ENCODE measurements around the gene ALAS1. TPM values are rescaled to one million over a fixed set of nuclear protein-coding genes. Genes with fewer than 3 reads are reported as not detected.
A peak's percentile ranks its signal among the peaks of the same experiment; 100 is the strongest.

ALAS1 gene
- total and polyA plus RNA-seq, 2 of the 13 experiments (the other 11 are each of a cell fraction or from before 2014, with no cell fraction given), result 36.0 to 43.2 TPM

DNA sequence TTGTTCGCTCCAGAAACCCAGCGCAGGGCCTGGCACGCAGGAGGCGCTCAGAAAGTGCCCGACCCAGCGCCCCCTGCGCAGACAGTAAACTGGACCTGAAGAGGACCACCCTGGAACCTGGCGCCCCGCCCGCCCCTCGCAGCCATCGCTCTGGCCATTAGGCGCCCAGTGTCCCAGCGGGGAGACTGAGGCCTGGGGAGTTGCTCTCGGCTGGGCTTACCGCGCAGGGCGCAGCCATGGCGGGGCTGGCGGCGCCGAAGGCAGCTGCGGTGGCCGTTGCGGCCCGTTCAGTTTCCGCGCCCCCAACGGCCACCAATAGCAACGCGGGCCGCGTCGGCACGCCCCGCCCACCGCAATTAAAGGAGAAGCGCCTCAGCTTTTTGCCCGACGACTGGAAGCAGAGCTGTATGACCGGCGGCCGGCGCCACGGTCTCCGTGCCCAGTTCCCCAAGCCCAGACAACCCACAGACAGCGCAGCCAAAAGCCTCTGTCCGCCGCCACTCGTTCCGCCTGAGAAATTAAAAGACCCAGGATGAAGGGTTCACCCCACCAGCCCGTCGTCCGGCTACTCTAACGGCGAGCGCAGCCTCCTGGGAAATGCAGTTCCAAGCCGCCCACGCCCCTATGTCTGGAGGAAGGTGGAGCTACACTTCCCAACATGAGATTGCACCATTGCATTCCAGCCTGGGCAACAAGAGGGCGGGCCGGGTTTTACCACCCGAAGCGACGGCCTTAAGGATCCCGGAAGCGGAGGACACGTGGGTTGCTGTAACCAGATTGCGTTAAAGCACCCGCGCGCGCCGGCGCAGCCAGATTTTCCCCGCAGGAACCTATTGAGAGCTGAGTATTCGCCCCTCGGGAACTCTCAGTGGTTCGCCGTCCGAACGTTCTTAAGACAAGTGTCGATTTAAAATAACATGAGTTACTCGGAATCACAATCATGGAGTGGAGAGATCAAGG, 43.5 kb upstream of the ALAS1 start, which contains the start of gene POC1A (continued):
- peak; percentile 25 for TF ChIP-seq CTCF (CRISPR knock-in tag; IDR thresholded peaks at IDR 0.05)
- TF ChIP-seq, protein P1, sequence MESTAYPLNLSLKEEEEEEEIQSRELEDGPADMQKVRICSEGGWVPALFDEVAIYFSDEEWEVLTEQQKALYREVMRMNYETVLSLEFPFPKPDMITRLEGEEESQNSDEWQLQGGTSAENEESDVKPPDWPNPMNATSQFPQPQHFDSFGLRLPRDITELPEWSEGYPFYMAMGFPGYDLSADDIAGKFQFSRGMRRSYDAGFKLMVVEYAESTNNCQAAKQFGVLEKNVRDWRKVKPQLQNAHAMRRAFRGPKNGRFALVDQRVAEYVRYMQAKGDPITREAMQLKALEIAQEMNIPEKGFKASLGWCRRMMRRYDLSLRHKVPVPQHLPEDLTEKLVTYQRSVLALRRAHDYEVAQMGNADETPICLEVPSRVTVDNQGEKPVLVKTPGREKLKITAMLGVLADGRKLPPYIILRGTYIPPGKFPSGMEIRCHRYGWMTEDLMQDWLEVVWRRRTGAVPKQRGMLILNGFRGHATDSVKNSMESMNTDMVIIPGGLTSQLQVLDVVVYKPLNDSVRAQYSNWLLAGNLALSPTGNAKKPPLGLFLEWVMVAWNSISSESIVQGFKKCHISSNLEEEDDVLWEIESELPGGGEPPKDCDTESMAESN (CRISPR knock-in tag; conservative IDR thresholded peaks at IDR 0.05), result peak; percentile 62
- no peak for TF ChIP-seq ZNF253 (CRISPR knock-in tag; IDR thresholded peaks at IDR 0.05; ENCODE audit: borderline replicate concordance)
- TF ChIP-seq PAWR (CRISPR knock-in tag; IDR thresholded peaks at IDR 0.05; ENCODE audit: borderline replicate concordance), result no peak
- TF ChIP-seq TEF (CRISPR knock-in tag; IDR thresholded peaks at IDR 0.05), result no peak
- no peak for TF ChIP-seq ZNF251 (CRISPR knock-in tag; IDR thresholded peaks at IDR 0.05)
- TF ChIP-seq, protein P2, sequence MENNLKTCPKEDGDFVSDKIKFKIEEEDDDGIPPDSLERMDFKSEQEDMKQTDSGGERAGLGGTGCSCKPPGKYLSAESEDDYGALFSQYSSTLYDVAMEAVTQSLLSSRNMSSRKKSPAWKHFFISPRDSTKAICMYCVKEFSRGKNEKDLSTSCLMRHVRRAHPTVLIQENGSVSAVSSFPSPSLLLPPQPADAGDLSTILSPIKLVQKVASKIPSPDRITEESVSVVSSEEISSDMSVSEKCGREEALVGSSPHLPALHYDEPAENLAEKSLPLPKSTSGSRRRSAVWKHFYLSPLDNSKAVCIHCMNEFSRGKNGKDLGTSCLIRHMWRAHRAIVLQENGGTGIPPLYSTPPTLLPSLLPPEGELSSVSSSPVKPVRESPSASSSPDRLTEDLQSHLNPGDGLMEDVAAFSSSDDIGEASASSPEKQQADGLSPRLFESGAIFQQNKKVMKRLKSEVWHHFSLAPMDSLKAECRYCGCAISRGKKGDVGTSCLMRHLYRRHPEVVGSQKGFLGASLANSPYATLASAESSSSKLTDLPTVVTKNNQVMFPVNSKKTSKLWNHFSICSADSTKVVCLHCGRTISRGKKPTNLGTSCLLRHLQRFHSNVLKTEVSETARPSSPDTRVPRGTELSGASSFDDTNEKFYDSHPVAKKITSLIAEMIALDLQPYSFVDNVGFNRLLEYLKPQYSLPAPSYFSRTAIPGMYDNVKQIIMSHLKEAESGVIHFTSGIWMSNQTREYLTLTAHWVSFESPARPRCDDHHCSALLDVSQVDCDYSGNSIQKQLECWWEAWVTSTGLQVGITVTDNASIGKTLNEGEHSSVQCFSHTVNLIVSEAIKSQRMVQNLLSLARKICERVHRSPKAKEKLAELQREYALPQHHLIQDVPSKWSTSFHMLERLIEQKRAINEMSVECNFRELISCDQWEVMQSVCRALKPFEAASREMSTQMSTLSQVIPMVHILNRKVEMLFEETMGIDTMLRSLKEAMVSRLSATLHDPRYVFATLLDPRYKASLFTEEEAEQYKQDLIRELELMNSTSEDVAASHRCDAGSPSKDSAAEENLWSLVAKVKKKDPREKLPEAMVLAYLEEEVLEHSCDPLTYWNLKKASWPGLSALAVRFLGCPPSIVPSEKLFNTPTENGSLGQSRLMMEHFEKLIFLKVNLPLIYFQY (CRISPR knock-in tag; IDR thresholded peaks at IDR 0.05; ENCODE audit: borderline replicate concordance), result no peak; the same call in 1 of the 2 replicates
- TF ChIP-seq HDAC6 (IDR thresholded peaks at IDR 0.05; ENCODE audit: low read depth, low read length), result no peak
- TF ChIP-seq ZNF496 (CRISPR knock-in tag; IDR thresholded peaks at IDR 0.05; ENCODE audit: insufficient replicate concordance), result no peak
- peak; percentile 93; the same call in 1 of the 2 replicates for TF ChIP-seq ZNF816 (CRISPR knock-in tag; IDR thresholded peaks at IDR 0.05; ENCODE audit: borderline replicate concordance)
- peak; percentile 96 for TF ChIP-seq MYC (CRISPR knock-in tag; IDR thresholded peaks at IDR 0.05; ENCODE audit: borderline replicate concordance)
- peak; percentile 80; the same call in 1 of the 2 replicates for TF ChIP-seq MXD3 (CRISPR knock-in tag; IDR thresholded peaks at IDR 0.05)
- peak; percentile 28; the same call in 1 of the 2 replicates for TF ChIP-seq CBX5 (CRISPR knock-in tag; IDR thresholded peaks at IDR 0.05; ENCODE audit: borderline replicate concordance)
- TF ChIP-seq HDAC1 (CRISPR knock-in tag; IDR thresholded peaks at IDR 0.05), result peak; percentile 98
- no peak for TF ChIP-seq CREB3 (CRISPR knock-in tag; IDR thresholded peaks at IDR 0.05)
- TF ChIP-seq FOSL2 (CRISPR knock-in tag; IDR thresholded peaks at IDR 0.05), result 0 out of 2 replicates have a peak, but pooled peaks have one; percentile 53

Measured in HepG2 (cell line).